OCI-LY7 (cell line): ENCODE results near the gene GAN. TPM values are rescaled to one million over a fixed set of nuclear protein-coding genes. Genes with fewer than 3 reads are reported as not detected.

Experiments used
- BruUV-seq: library from RNA; stranded (reverse); fragments of 400-500 nt; replicated peaks from 2 replicates; lab custom pipeline; 2021; lab: Mats Ljungman, UMichigan
- CTCF ChIA-PET: fragments of 300-600 bp; sonication (Branson Sonifier 250); formaldehyde crosslinking; loops from one replicate; lab custom pipeline; 2022; ENCODE audit warnings: antibody characterized with exemption; ENCODE audit not compliant: unreplicated experiment; lab: Charles Lee
- POLR2A ChIA-PET: fragments of 300-600 bp; sonication (Branson Sonifier 250); formaldehyde crosslinking; loops from one replicate; lab custom pipeline; 2022; ENCODE audit warnings: antibody characterized with exemption; lab: Charles Lee
- DNase-seq: peaks from one replicate; pipeline ENCODE4 v3.0.0-alpha.2; 2015; ENCODE audit warnings: low spot score
- H2AFZ ChIP-seq: fragments of 200-600 bp; sonication (generic), shearing (Covaris generic); 2 replicates; pipeline ENCODE4 v1.6.1; 2014; ENCODE audit warnings: mild to moderate bottlenecking, antibody characterized with exemption, low read length, moderate library complexity
- H3K27ac ChIP-seq: fragments of 200-600 bp; sonication (generic); 2 replicates; pipeline ENCODE4 v1.5.1; 2014; ENCODE audit warnings: mixed run types, low read depth, mild to moderate bottlenecking, moderate library complexity, low read length, inconsistent platforms; ENCODE audit not compliant: poor library complexity, severe bottlenecking
- H3K36me3 ChIP-seq: fragments of 200-600 bp; sonication (generic); 2 replicates; pipeline ENCODE4 v1.6.1; 2014; ENCODE audit warnings: mild to moderate bottlenecking, antibody characterized with exemption, low read length, moderate library complexity, mixed read lengths; ENCODE audit not compliant: insufficient read depth
- H3K4me1 ChIP-seq: fragments of 200-600 bp; sonication (generic); 2 replicates; pipeline ENCODE4 v1.5.1; 2014; ENCODE audit warnings: mild to moderate bottlenecking, low read length; ENCODE audit not compliant: insufficient read depth, poor library complexity, severe bottlenecking
- H3K4me2 ChIP-seq: fragments of 200-600 bp; sonication (generic); 2 replicates; pipeline ENCODE4 v1.6.1; 2014; ENCODE audit warnings: mild to moderate bottlenecking, low read length
- H3K4me3 ChIP-seq: fragments of 200-600 bp; sonication (generic); 2 replicates; pipeline ENCODE4 v1.5.1; 2014; ENCODE audit warnings: mild to moderate bottlenecking, low read depth, low read length; ENCODE audit not compliant: poor library complexity, severe bottlenecking
- H3K79me2 ChIP-seq: fragments of 200-600 bp; sonication (generic); 2 replicates; pipeline ENCODE4 v1.6.1; 2016; ENCODE audit warnings: low read depth, mild to moderate bottlenecking, low read length, moderate library complexity, mixed read lengths; ENCODE audit not compliant: insufficient read depth
- H3K9me2 ChIP-seq: fragments of 200-600 bp; sonication (generic); 2 replicates; pipeline ENCODE4 v1.6.1; 2016; ENCODE audit warnings: mild to moderate bottlenecking, low read length, mixed read lengths; ENCODE audit not compliant: insufficient read depth
- H3K9me3 ChIP-seq: fragments of 200-600 bp; sonication (generic); 2 replicates; pipeline ENCODE4 v1.6.1; 2014; ENCODE audit warnings: mild to moderate bottlenecking, mixed run types, low read length, mixed read lengths
- H4K20me1 ChIP-seq: fragments of 200-600 bp; sonication (generic); 2 replicates; pipeline ENCODE4 v1.6.1; 2014; ENCODE audit warnings: mild to moderate bottlenecking, antibody characterized with exemption, low read length, moderate library complexity, mixed read lengths; ENCODE audit not compliant: insufficient read depth
- CTCF ChIP-seq: fragments of 200-600 bp; sonication (generic); conservative IDR thresholded peaks from 2 replicates; pipeline ENCODE4 v1.5.1; 2014; ENCODE audit warnings: mild to moderate bottlenecking, antibody characterized with exemption, low read length, moderate library complexity, mixed read lengths
- EZH2phosphoT487 ChIP-seq: fragments of 200-600 bp; sonication (generic); IDR thresholded peaks from 2 replicates; pipeline ENCODE4 v1.6.1; 2018; ENCODE audit warnings: low read depth, borderline replicate concordance, mild to moderate bottlenecking, mixed run types, antibody characterized with exemption, low read length, moderate library complexity, mixed read lengths
- intact Hi-C: fragments of 100-400 bp; cut with micrococcal nuclease; formaldehyde crosslinking; loops from one replicate; pipeline ENCODE4 v1.10.0; 2022; ENCODE audit not compliant: unreplicated experiment
- total RNA-seq, 2 experiments: library from RNA; depleted of rRNA in 1 of 2; stranded (reverse); fragments of >200 nt in 1 of 2; shearing (Covaris generic) in 1 of 2; gene quantifications; 2 replicates each; pipeline ENCODE4 v1.2.3, GENCODE V29; 2014 to 2022

The GAN gene
- total RNA-seq, 2 experiments from 2014 or later, result 5.1 to 14.2 TPM

DNA sequence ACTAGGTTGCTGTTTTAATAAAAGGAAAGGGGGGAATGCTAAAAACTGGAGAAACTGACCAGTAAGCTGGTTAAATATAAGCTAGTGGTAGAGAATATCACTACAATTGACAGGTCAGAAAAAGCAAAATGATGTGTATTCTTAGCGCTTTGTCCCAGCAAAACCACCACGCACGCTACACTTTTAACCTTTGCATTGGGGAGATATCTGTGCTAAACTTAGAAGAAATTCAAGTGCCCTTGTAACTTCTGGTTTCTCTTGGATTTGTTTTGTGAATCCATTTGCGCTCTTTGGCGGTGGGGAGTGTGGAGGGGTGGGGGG, 1.4 kb downstream of the GAN start:
- intact Hi-C loops, result loop anchor here (10.0 kb wide), 1 partner anchor 221 kb away; the partner anchor contains the start of gene GCSH
- ChIA-PET CTCF (no interaction called here), POLR2A (no interaction called here)
- H3K27ac ChIP-seq, result no peak overlapping the region
- no peak overlapping the region for H2AFZ ChIP-seq
- BruUV-seq, result no TSS peak
- peaks cover 13% of the 10 kb centered on the region for H3K4me1 ChIP-seq
- peak overlapping the region; percentile 94 for H3K4me3 ChIP-seq
- no peak for DNase-seq
- no peaks in the 10 kb centered on the region for H3K36me3 ChIP-seq
- H4K20me1 ChIP-seq, result 0 out of 2 replicates have a peak, but pooled peaks cover 8% of the 10 kb centered on the region
- no peaks in the 10 kb centered on the region for H3K9me3 ChIP-seq
- H3K9me2 ChIP-seq, result no peaks in the 10 kb centered on the region
- H3K79me2 ChIP-seq, result peaks cover 27% of the 10 kb centered on the region; the same call in 1 of the 2 replicates
- TF ChIP-seq CTCF (no peak), EZH2phosphoT487 (no peak)
- H3K4me2 ChIP-seq, result peak overlapping the region; percentile 79

- Histone ChIP-seq H3K4me1 (peaks cover 7% of the 10 kb centered on the region), H3K79me2 (peaks cover 22% of the 10 kb centered on the region; the same call in 1 of the 2 replicates), H3K9me2 (no peaks in the 10 kb centered on the region), H3K4me2 (no peak overlapping the region), H3K36me3 (no peaks in the 10 kb centered on the region), H4K20me1 (0 out of 2 replicates have a peak, but pooled peaks cover 12% of the 10 kb centered on the region), H3K4me3 (no peak overlapping the region), H3K9me3 (no peaks in the 10 kb centered on the region), H3K27ac (no peak overlapping the region), H2AFZ (no peak overlapping the region)
- TF ChIP-seq CTCF (no peak), EZH2phosphoT487 (no peak)
- ChIA-PET CTCF (no interaction called here), POLR2A (interaction anchor here (0.5 to 0.8 kb wide), 2 partner anchors 27 to 281 kb away, joined by 4 to 5 read pairs; no protein-coding TSS in a partner anchor)
- intact Hi-C loops, result loop anchor here (10.0 kb wide), 1 partner anchor 224 kb away; the partner anchor contains the start of gene GCSH
- no TSS peak for BruUV-seq
- no peak for DNase-seq
Measured at GRCh38 chr16:81318711-81319110, 3.9 kb downstream of the GAN start.

- TF ChIP-seq EZH2phosphoT487 (no peak), CTCF (no peak)
- Histone ChIP-seq H3K36me3 (no peaks in the 10 kb centered on the region), H3K27ac (no peak overlapping the region), H4K20me1 (0 out of 2 replicates have a peak, but pooled peaks cover 12% of the 10 kb centered on the region), H3K9me2 (no peaks in the 10 kb centered on the region), H2AFZ (no peak overlapping the region), H3K4me3 (no peak overlapping the region), H3K79me2 (peaks cover 16% of the 10 kb centered on the region; the same call in 1 of the 2 replicates), H3K4me2 (no peak overlapping the region), H3K9me3 (no peaks in the 10 kb centered on the region), H3K4me1 (peaks cover 5% of the 10 kb centered on the region)
- DNase-seq, result no peak
- intact Hi-C loops, result loop anchor here (10.0 kb wide), 1 partner anchor 225 kb away; the partner anchor contains the start of gene GCSH
- ChIA-PET POLR2A (interaction anchor here (0.5 to 0.8 kb wide), 3 partner anchors 26 to 280 kb away, joined by 3 to 5 read pairs (median 4); no protein-coding TSS in a partner anchor), CTCF (no interaction called here)
- BruUV-seq, result no TSS peak
Measured at GRCh38 chr16:81319221-81319912, 4.6 kb downstream of the GAN start.
